SU-DHL-6 (cell line): ENCODE results near the gene CHMP5.

Experiments used
- CTCF ChIP-seq: fragments of 200-600 bp; sonication (generic); IDR thresholded peaks from one replicate; pipeline ENCODE4 v1.5.1; 2017; ENCODE audit warnings: antibody characterized with exemption, mild to moderate bottlenecking, low read length, moderate library complexity; ENCODE audit not compliant: insufficient read depth, poor library complexity, severe bottlenecking
- EZH2phosphoT487 ChIP-seq: fragments of 200-600 bp; sonication (generic), shearing (Covaris generic); conservative IDR thresholded peaks from 2 replicates; pipeline ENCODE4 v1.6.1; 2018; ENCODE audit warnings: mild to moderate bottlenecking, antibody characterized with exemption, low read length, moderate library complexity, mixed read lengths

GRCh38 chr9:33249983-33250382, 14.9 kb upstream of the CHMP5 start:
- TF ChIP-seq CTCF (no peak), EZH2phosphoT487 (no peak)
